Lower leg skin (tissue), 4 donors: ENCODE data around the gene BCL2. TPM values are rescaled to one million over a fixed set of nuclear protein-coding genes. Genes with fewer than 3 reads are reported as not detected.

ENCODE experiments used
- DNase-seq, 2 donors: peaks; one replicate each; pipeline ENCODE4 v3.0.0-alpha.2; 2019; ENCODE audit warnings: low spot score in 2 of 2
- H3K4me3 ChIP-seq: fragments of 200-600 bp; sonication (generic); 2 replicates; pipeline ENCODE4 v1.5.1; 2017; ENCODE audit warnings: mild to moderate bottlenecking, low read depth; ENCODE audit not compliant: poor library complexity, severe bottlenecking
- POLR2A ChIP-seq, 2 donors: fragments of 450-650 bp; IDR thresholded peaks; one replicate each; pipeline ENCODE4 v1.6.1; 2016 to 2017; ENCODE audit warnings: antibody characterized with exemption in 2 of 2, mild to moderate bottlenecking in 1 of 2, moderate library complexity in 1 of 2
- WGBS, 2 donors: methylation state at CpG; one replicate each; pipeline ENCODE4 v1.1.5; 2018; 5-methylcytosine and 5-hydroxymethylcytosine counted together
- intact Hi-C: fragments of 100-400 bp; cut with DNase I; formaldehyde crosslinking; loops from one replicate; pipeline ENCODE4 v1.15.0; 2023; ENCODE audit warnings: low total_unique reads
- total RNA-seq, 4 donors: library from RNA; depleted of rRNA; stranded (reverse); fragments of >200 nt; gene quantifications; one replicate each; pipeline ENCODE4 v1.1.0, GENCODE V29; 2016
- TF ChIP-seq, protein P1 (sequence below), 3 donors: fragments of 450-650 bp; IDR thresholded peaks; one replicate each; pipeline ENCODE4 v1.5.1; 2016; ENCODE audit warnings: antibody characterized with exemption in 3 of 3, mild to moderate bottlenecking in 3 of 3, moderate library complexity in 2 of 3

BCL2 gene
- total RNA-seq, 4 donors from 2014 or later: 12.8 to 21.7 (median 18.2) TPM

- H3K4me3 ChIP-seq: no peak overlapping the region
- intact Hi-C loops: no loop called here
- 84 to 87% methylated on average over 3 of the region's 3 CpGs for WGBS, 2 donors
- no peak for TF ChIP-seq POLR2A (IDR thresholded peaks at IDR 0.05)
- TF ChIP-seq, protein P1, sequence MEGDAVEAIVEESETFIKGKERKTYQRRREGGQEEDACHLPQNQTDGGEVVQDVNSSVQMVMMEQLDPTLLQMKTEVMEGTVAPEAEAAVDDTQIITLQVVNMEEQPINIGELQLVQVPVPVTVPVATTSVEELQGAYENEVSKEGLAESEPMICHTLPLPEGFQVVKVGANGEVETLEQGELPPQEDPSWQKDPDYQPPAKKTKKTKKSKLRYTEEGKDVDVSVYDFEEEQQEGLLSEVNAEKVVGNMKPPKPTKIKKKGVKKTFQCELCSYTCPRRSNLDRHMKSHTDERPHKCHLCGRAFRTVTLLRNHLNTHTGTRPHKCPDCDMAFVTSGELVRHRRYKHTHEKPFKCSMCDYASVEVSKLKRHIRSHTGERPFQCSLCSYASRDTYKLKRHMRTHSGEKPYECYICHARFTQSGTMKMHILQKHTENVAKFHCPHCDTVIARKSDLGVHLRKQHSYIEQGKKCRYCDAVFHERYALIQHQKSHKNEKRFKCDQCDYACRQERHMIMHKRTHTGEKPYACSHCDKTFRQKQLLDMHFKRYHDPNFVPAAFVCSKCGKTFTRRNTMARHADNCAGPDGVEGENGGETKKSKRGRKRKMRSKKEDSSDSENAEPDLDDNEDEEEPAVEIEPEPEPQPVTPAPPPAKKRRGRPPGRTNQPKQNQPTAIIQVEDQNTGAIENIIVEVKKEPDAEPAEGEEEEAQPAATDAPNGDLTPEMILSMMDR (IDR thresholded peaks at IDR 0.05): no peak
- no peak for DNase-seq
Measured at GRCh38 chr18:63245600-63245999, 74.0 kb downstream of the BCL2 start.

DNA sequence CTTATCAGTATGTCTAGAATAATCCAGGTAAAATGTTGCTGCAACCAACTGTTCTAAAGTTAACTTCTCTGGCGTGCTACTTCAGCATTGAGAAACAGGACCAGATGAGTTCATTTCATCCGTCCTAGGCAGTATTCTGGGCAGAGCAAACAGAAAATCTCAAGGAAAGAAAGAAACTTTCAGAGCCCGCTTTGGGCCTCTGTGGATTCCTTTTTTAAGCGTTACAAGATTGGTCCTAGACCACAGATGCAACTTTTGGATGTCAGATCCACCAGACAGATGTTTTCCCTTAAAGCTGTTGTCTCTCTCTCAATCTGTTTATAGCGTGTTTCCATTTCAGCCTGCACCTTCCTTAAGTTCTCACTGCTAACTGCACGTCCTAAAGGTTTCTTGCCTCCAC lies 75.0 kb downstream of the BCL2 start:
- H3K4me3 ChIP-seq: no peak overlapping the region
- TF ChIP-seq POLR2A (IDR thresholded peaks at IDR 0.05): no peak
- TF ChIP-seq, protein P1 (IDR thresholded peaks at IDR 0.05): no peak
- intact Hi-C loops: no loop called here
- no peak for DNase-seq
- WGBS, 2 donors: 56 to 68% methylated on average over 6 of the region's 6 CpGs

GRCh38 chr18:63241760-63242159 lies 77.8 kb downstream of the BCL2 start:
- DNase-seq: no peak
- TF ChIP-seq POLR2A (IDR thresholded peaks at IDR 0.05): no peak
- TF ChIP-seq, protein P1 (IDR thresholded peaks at IDR 0.05): no peak
- H3K4me3 ChIP-seq: no peak overlapping the region
- intact Hi-C loops: no loop called here
- 89 to 91% methylated on average over 7 of the region's 7 CpGs for WGBS, 2 donors

GRCh38 chr18:63241317-63241712 lies 78.3 kb downstream of the BCL2 start:
- 77 to 79% methylated on average over 3 of the region's 3 CpGs for WGBS, 2 donors
- intact Hi-C loops: no loop called here
- DNase-seq: no peak
- no peak for TF ChIP-seq POLR2A (IDR thresholded peaks at IDR 0.05)
- TF ChIP-seq, protein P1 (IDR thresholded peaks at IDR 0.05): no peak
- no peak overlapping the region for H3K4me3 ChIP-seq

DNA sequence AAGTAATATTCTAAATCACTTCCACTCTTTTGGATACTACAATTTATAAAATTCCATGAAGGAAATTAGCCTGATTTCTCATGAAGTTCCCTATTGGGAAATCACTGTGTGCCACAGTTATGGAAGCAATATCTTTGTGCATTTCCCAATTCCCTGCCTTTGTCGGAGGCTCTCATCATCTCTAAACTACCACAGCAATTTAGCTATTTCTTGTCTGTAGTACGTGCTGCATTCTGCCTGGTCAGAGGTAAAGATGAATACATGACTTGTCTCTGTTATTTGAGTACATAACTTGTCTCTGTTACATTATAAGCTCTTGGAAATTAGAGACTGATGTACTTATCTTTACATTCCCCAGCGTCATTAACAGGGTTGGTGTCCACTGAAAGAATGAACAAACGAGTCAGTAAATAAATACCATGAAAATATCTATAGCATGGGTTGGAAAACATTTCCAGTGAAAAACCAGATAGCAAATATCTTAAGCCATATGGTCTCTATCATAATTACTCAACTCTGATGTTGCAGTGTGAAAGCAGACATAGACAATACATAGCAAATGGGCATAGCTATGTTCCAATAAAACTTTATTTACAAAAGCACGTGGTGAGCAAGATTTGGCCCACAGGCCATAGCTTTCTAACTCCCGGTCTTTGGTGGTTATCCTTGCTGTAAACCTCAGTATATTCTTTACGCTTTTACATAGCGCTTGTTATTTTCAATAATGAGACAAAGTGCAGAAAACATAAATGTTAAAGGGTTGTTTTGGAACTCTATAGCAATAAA lies 78.8 kb downstream of the BCL2 start:
- WGBS, 2 donors: 84 to 86% methylated on average over 8 of the region's 8 CpGs
- no peak for DNase-seq
- intact Hi-C loops: no loop called here
- H3K4me3 ChIP-seq: no peak overlapping the region
- no peak for TF ChIP-seq POLR2A (IDR thresholded peaks at IDR 0.05)
- TF ChIP-seq, protein P1 (IDR thresholded peaks at IDR 0.05): no peak

GRCh38 chr18:63238693-63239075 lies 80.9 kb downstream of the BCL2 start:
- DNase-seq: no peak
- TF ChIP-seq POLR2A (IDR thresholded peaks at IDR 0.05): no peak
- TF ChIP-seq, protein P1 (IDR thresholded peaks at IDR 0.05): no peak
- no peak overlapping the region for H3K4me3 ChIP-seq
- WGBS, 2 donors: 74 to 75% methylated on average over 9 of the region's 9 CpGs
- intact Hi-C loops: no loop called here
